ACC112 (cell line): Measurements from ENCODE around the gene GATAD2A.

ENCODE experiments used
- H2AFZ ChIP-seq: fragments of 200-600 bp; sonication (generic); one replicate; pipeline ENCODE4 v1.6.0; 2017; ENCODE audit warnings: antibody characterized with exemption, low read length; ENCODE audit not compliant: unreplicated experiment
- H3K27ac ChIP-seq: fragments of 200-600 bp; sonication (generic); 2 replicates; pipeline ENCODE4 v1.5.1; 2014; ENCODE audit warnings: low read depth, mild to moderate bottlenecking, antibody characterized with exemption, low read length, moderate library complexity
- H3K27me3 ChIP-seq: fragments of 200-600 bp; sonication (generic); 2 replicates; pipeline ENCODE4 v1.6.1; 2014; ENCODE audit warnings: mild to moderate bottlenecking, antibody characterized with exemption, low read length, moderate library complexity, mixed read lengths; ENCODE audit not compliant: insufficient read depth
- H3K36me3 ChIP-seq: fragments of 200-600 bp; sonication (generic); 2 replicates; pipeline ENCODE4 v1.6.1; 2016; ENCODE audit warnings: mild to moderate bottlenecking, antibody characterized with exemption, low read length, moderate library complexity, mixed read lengths; ENCODE audit not compliant: insufficient read depth
- H3K4me1 ChIP-seq: fragments of 200-600 bp; sonication (generic); one replicate; pipeline ENCODE4 v1.6.1; 2016; ENCODE audit warnings: low read length, mixed read lengths; ENCODE audit not compliant: insufficient read depth, unreplicated experiment, control insufficient read depth
- H3K4me3 ChIP-seq: fragments of 200-600 bp; sonication (generic); 2 replicates; pipeline ENCODE4 v1.5.1; 2014; ENCODE audit warnings: mild to moderate bottlenecking, low read depth, low read length
- H3K79me2 ChIP-seq: fragments of 200-600 bp; sonication (generic); one replicate; pipeline ENCODE4 v1.6.0; 2016; ENCODE audit warnings: low read length; ENCODE audit not compliant: control insufficient read depth, unreplicated experiment, insufficient read depth

Gene GATAD2A

DNA sequence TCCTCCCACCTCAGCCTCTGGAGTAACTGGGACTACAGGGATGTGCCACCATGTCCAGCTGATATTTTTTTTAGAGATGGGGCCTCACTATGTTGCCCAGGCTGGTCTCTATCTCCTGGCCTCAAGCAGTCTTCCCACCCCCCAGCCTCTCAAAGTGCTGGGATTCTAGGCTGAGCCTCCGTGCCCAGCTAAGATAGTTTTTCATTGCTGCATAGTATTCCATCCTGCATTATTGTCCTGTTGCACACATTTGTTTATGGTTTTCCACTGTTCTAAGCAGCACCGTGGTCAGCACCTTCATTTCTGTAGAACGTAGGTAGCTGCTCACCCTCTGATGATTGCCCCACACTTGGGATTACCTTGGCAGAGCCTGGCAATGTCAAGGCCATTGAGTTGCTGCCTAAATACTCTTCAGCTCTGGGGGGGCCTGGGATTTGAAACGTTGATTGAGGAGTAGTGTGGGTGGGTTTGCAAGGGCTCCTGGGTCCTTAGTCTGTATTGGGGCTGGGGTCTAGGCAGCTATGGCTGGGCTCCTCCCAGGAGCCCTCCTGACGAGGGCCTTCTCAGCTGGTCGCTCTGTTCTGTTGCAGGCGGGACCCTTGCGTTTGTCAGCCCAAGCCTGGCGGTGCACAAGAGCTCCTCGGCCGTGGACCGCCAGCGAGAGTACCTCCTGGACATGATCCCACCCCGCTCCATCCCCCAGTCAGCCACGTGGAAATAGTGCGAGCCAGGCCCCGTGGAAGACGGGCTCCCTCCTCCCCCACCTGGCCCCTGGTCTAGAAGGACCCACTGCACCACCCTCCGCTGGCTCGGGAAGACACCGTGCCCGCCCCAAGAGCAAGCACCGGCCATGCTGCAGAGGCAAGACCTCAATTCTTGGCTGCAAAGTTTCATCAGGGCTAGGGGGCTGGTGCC is 99.5 kb downstream of the GATAD2A start:
- Histone ChIP-seq H3K4me3 (no peak overlapping the region), H3K4me1 (no peaks in the 10 kb centered on the region), H3K79me2 (no peaks in the 10 kb centered on the region), H3K36me3 (no peaks in the 10 kb centered on the region), H2AFZ (no peak overlapping the region), H3K27ac (no peak overlapping the region), H3K27me3 (no peaks in the 10 kb centered on the region)

DNA sequence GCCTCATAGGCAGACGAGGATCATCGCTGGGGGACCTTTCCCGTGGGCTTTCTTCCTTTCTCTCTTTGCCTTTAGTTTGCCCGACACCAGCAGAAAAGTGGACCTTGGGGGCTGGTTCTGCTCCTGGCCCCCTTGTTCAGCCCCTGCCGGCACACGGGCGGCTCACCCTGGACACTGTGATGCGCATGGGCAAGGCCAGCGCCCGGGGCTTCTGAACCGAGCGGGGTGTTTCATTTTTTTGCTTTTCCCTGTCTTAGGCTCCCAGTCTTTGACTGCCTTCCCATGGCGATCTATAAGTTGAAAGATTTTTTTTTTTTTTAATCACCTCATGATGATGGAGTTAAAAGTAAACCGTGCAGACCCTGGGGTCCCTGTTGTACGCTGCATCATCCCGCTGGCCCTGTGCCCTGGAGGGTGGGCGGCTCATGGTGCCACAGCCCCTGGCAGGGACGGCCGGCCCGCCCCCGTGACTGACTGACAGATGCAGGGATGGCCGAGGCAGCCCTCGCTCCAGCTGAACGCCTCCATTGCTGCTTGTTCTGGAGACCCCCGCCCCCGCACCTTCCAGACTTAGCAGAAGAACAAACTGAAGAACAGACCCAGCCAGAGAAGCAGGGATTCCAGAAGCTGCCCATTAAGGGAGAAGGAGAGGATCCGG is 100.3 kb downstream of the GATAD2A start:
- no peaks in the 10 kb centered on the region for H3K27me3 ChIP-seq
- H2AFZ ChIP-seq, result no peak overlapping the region
- H3K4me3 ChIP-seq, result no peak overlapping the region
- H3K36me3 ChIP-seq, result no peaks in the 10 kb centered on the region
- H3K4me1 ChIP-seq, result no peaks in the 10 kb centered on the region
- no peaks in the 10 kb centered on the region for H3K79me2 ChIP-seq
- H3K27ac ChIP-seq, result no peak overlapping the region

DNA sequence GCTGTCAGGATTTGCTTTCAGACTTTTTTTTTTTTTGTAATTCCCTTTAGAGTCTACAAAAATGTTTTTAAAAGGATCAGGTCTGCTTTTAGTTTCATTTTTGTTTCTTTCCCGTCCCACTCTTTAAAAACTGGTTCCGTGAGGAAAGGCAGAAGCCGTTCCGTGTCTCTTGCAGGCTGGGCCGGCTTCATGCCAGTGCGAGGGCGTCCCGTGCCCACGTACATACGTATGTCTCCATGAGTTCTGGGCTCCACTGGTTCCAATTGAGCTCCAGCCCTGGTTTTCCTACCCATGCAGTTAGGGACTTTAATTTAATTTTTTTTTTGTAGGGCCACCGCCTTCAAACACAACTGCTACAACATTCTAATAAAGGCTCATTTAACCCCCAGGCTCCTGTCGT is 101.1 kb downstream of the GATAD2A start:
- no peaks in the 10 kb centered on the region for H3K36me3 ChIP-seq
- no peaks in the 10 kb centered on the region for H3K79me2 ChIP-seq
- H2AFZ ChIP-seq, result no peak overlapping the region
- no peak overlapping the region for H3K27ac ChIP-seq
- H3K4me1 ChIP-seq, result no peaks in the 10 kb centered on the region
- H3K27me3 ChIP-seq, result no peaks in the 10 kb centered on the region
- no peak overlapping the region for H3K4me3 ChIP-seq

DNA sequence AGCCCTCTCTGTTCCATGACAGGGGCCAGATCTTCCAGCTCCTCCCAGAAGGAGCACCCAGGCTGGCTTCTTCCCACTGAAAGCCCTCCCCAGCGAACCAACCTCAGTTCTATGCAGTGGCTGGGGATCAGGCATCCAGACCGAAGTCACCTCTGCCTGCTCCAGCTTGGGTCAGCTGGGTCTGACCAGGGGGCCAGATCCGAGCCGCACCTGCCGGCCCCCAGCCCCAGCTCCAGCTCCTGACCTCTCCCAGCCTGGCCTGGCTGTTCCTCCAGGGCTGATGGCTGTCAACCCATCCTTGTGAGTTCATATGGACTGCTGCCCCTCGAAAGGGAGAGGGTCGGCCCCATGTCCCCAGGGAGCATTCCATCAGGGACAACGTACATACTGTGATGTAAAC is 101.9 kb downstream of the GATAD2A start:
- Histone ChIP-seq H3K36me3 (no peaks in the 10 kb centered on the region), H3K4me3 (no peak overlapping the region), H2AFZ (no peak overlapping the region), H3K27ac (no peak overlapping the region), H3K27me3 (no peaks in the 10 kb centered on the region), H3K79me2 (no peaks in the 10 kb centered on the region), H3K4me1 (no peaks in the 10 kb centered on the region)

DNA sequence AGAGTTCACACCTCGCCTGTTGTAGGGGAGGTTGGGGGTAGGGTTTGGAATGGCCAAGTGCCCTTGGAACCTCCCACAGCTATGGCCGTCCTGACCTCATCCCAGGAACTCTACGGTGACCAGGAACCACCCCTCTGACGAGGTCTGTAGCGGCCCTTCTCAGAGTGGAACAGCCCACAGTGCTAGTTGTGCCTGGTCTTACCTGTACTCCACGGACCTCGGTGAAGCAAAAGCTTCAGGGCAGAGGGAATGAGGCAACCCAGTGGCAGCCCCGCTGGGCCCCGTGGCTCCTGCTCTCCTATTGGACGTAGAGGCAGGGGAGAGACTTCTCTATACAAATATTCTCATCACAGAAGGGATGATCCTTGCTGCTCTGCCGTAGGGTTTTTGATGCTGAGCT is 102.7 kb downstream of the GATAD2A start:
- H3K79me2 ChIP-seq, result no peaks in the 10 kb centered on the region
- no peak overlapping the region for H2AFZ ChIP-seq
- no peaks in the 10 kb centered on the region for H3K4me1 ChIP-seq
- no peaks in the 10 kb centered on the region for H3K27me3 ChIP-seq
- H3K4me3 ChIP-seq, result no peak overlapping the region
- H3K27ac ChIP-seq, result no peak overlapping the region
- H3K36me3 ChIP-seq, result no peaks in the 10 kb centered on the region

DNA sequence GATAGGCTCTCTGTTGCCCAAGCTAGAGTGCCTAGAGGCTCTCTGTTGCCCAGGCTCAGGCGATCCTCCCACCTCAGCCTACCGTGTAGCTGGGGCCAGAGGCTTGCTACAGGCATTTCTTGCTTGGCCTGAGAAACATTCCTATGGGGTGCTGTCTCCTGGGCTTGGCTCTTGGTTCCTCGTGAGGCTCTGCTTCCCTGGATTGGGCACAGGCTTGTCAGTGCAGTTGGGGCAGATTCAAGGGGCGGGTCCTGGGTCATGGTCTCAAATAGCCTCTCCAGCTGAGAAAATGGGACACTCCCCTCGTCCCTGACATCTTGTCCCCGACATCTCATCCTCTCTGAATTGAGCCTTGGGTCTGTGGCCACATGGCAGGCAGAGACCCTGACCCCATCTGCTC is 105.0 kb downstream of the GATAD2A start:
- no peak overlapping the region for H2AFZ ChIP-seq
- H3K79me2 ChIP-seq, result no peaks in the 10 kb centered on the region
- no peaks in the 10 kb centered on the region for H3K27me3 ChIP-seq
- H3K4me3 ChIP-seq, result no peak overlapping the region
- H3K27ac ChIP-seq, result no peak overlapping the region
- H3K36me3 ChIP-seq, result no peaks in the 10 kb centered on the region
- H3K4me1 ChIP-seq, result no peaks in the 10 kb centered on the region

DNA sequence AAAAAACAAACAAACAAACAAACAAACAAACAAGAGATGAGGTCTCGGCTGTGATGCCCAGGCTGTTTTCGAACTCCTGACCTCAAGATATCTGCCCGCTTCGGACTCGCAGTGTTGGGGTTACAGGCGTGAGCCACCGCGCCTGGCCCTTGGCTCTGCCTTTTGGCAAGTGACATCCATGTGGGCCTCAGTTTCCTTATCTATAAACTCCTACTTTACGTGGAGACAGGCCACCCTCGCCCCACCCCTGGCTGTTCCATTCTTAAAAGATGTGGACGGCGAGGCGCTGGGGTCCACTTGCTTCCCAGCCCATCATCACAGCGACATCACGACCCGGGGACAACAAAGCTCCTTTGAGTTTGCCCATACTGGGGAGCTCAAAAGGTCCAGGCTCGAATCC is 108.2 kb downstream of the GATAD2A start:
- no peaks in the 10 kb centered on the region for H3K27me3 ChIP-seq
- peaks cover 19% of the 10 kb centered on the region for H3K79me2 ChIP-seq
- H3K36me3 ChIP-seq, result no peaks in the 10 kb centered on the region
- no peak overlapping the region for H2AFZ ChIP-seq
- no peak overlapping the region for H3K4me3 ChIP-seq
- H3K4me1 ChIP-seq, result peaks cover 5% of the 10 kb centered on the region
- no peak overlapping the region for H3K27ac ChIP-seq

DNA sequence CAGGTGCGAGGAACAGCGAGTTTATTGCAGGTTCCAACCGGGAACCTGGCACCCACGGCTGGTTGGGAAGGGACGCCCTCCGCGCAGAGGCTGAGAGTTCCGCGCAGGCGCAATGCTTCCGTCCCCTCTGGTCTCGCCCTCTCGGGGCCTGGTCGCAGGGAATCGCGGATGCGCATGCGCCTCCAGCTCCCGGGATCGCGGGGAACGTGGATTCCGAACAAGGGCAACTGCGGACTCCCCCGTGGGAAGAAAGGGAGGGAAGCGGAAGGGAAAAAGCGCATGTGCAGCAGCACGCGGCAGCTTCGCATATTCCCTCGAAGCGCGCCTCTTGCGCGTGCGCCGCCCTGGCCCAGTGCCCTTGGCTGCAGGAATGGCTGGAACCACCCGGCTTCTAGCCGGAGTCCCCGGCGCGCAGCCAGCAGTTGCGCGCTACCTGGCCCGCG is 108.8 kb downstream of the GATAD2A start:
- no peak overlapping the region for H3K4me3 ChIP-seq
- peaks cover 20% of the 10 kb centered on the region for H3K79me2 ChIP-seq
- H3K27ac ChIP-seq, result no peak overlapping the region
- H3K4me1 ChIP-seq, result peaks cover 5% of the 10 kb centered on the region
- H3K27me3 ChIP-seq, result no peaks in the 10 kb centered on the region
- H3K36me3 ChIP-seq, result no peaks in the 10 kb centered on the region
- H2AFZ ChIP-seq, result no peak overlapping the region

DNA sequence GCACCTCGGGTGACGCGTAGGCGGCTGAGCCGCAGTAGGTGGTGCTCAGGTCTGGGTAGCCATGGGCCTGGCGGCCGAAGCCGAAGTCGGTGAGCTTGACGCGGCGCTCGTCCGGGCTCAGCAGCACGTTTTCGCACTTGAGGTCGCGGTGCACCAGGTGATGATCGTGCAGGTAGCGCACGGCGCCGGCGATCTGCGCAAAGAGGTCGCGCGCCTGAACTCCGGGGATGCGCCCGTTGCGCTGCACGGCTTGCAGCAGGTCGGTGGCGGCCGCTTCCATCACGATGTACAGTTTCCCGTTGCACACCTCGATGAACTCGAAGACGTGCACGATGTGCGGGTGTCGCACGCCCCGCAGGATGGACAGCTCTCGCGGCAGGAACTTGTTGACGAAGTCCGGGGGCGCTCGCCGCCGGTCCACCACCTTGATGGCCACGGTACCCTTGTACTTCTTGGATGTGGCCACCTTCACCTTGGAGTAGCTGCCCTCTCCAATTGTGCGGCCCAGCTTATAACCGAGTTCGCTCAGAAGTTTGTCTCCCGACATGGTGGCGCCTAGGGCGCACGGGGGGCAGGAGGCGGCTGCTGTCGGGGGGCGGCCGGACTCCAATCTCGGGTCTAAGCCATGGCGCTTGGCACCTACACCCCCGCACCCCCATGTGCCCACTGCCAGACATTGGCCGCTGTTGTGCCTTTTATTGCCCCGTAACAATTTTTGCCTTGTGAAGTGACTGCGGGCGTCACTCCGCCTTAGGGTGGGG is 109.6 kb downstream of the GATAD2A start, which contains the start of gene TSSK6:
TSS of gene TSSK6 (minus strand) at position 668 of the 761 bp plus-strand sequence. CDS start at position 547, 121 bp downstream.
- Histone ChIP-seq H2AFZ (peak within 1 kb of the TSS; percentile 85), H3K27ac (peak within 1 kb of the TSS; percentile 47), H3K4me3 (peak within 1 kb of the TSS; percentile 97), H3K27me3 (no peaks in the 10 kb centered on the region), H3K4me1 (peaks cover 5% of the 10 kb centered on the region), H3K79me2 (peaks cover 25% of the 10 kb centered on the region), H3K36me3 (no peaks in the 10 kb centered on the region)

DNA sequence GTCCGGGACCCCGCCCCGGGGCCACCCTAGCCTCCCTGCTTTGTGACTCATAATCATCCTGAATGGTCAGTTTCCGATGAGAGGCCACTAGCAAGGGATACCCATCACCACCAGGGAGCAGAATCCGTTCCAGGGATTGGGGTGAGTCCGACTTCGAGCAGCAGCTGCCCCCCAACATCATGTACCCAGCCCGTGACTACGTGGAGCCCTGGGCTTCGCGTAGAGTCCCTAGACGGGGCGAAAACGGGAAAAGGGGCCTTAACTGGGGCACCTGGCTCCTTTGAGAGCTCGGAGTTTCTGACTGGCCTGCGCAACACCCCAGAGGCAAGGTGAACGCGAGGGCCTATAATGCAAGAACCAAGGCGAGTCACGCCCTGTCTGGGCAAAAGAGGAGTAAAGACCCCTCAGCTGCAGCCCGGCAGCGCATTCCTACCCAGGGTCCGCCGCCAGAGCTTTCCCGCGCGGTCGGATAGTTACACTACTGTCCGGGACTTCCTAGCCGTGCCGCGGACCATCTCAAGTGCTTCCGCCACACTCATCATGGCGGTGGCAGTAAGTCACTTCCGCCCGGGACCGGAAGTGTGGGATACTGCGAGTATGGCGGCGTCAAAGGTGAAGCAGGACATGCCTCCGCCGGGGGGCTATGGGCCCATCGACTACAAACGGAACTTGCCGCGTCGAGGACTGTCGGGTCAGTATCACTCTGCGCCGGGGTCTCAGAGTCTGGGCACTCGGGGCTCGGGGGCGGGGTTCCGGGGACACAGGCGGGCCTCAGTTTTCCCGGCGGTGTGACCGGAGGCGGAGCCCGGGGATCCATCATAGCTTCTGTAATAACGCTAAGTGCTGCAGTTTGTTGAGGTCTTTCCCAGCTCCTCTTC is 110.4 kb downstream of the GATAD2A start, which contains the start of gene NDUFA13:
TSS of gene NDUFA13 (plus strand) at position 584 of the 878 bp plus-strand sequence. CDS start at position 598, 14 bp downstream.
- Histone ChIP-seq H3K4me3 (peak within 1 kb of the TSS; percentile 97), H3K27ac (peak within 1 kb of the TSS; percentile 47), H3K36me3 (no peaks in the 10 kb centered on the region), H3K4me1 (peaks cover 5% of the 10 kb centered on the region), H3K27me3 (no peaks in the 10 kb centered on the region), H3K79me2 (peaks cover 31% of the 10 kb centered on the region), H2AFZ (peak within 1 kb of the TSS; percentile 85)
